ENCODE measurements around the gene SNTA1.
"Not testable (repeated sequence)": the region's sequence is repeated elsewhere in the genome, so short reads cannot be mapped to it uniquely, and the experiment has no call there.

Gene SNTA1

GRCh38 chr20:33423875-33424274 is 19.7 kb downstream of the SNTA1 start:
- not testable (repeated sequence) for DNase-seq

GRCh38 chr20:33423141-33423834 is 20.3 kb downstream of the SNTA1 start:
- DNase-seq, result peak; percentile 74

- no peak for DNase-seq
Observed at GRCh38 chr20:33419140-33419974, 24.2 kb downstream of the SNTA1 start.

- no peak for DNase-seq
Observed at GRCh38 chr20:33418033-33418432, 25.5 kb downstream of the SNTA1 start.

- no peak for DNase-seq
Observed at GRCh38 chr20:33415948-33416347, 27.6 kb downstream of the SNTA1 start.

- DNase-seq, result no peak
Observed at GRCh38 chr20:33412484-33412838, 31.1 kb downstream of the SNTA1 start.

- no peak for DNase-seq
Observed at GRCh38 chr20:33411711-33412483, 31.7 kb downstream of the SNTA1 start.

GRCh38 chr20:33411242-33411641 is 32.3 kb downstream of the SNTA1 start:
- DNase-seq, result no peak

- DNase-seq, result no peak
Observed at GRCh38 chr20:33410081-33410742, 33.4 kb downstream of the SNTA1 start.

- DNase-seq, result no peak
Observed at GRCh38 chr20:33408716-33409654, 34.6 kb downstream of the SNTA1 start.

GRCh38 chr20:33408313-33408712 is 35.2 kb downstream of the SNTA1 start:
- no peak for DNase-seq

- DNase-seq, result no peak
Observed at GRCh38 chr20:33407796-33408195, 35.8 kb downstream of the SNTA1 start.

GRCh38 chr20:33407251-33407650 is 36.3 kb downstream of the SNTA1 start:
- DNase-seq, result no peak

- DNase-seq, result no peak
Observed at GRCh38 chr20:33404281-33404680, 39.3 kb downstream of the SNTA1 start.

- no peak for DNase-seq
Observed at GRCh38 chr20:33401921-33402369, 41.6 kb downstream of the SNTA1 start.

GRCh38 chr20:33401184-33401920 is 42.2 kb downstream of the SNTA1 start, which contains the start of gene CDK5RAP1:
TSS of gene CDK5RAP1 (minus strand) at chr20:33401519. CDS start at chr20:33397064, 4,455 bp downstream.
- peak; percentile 89 for DNase-seq

GRCh38 chr20:33400812-33401183 is 42.8 kb downstream of the SNTA1 start:
- no peak for DNase-seq

GRCh38 chr20:33399924-33400323 is 43.6 kb downstream of the SNTA1 start:
- DNase-seq, result no peak

- no peak for DNase-seq
Observed at GRCh38 chr20:33394718-33395117, 48.8 kb downstream of the SNTA1 start.

- no peak for DNase-seq
Observed at GRCh38 chr20:33393609-33394008, 50.0 kb downstream of the SNTA1 start.

All from fibroblast of upper back skin (primary cell).